H1 (cell line): ENCODE measurements around the gene TMPRSS11B.

Experiments
- BCL11A ChIP-seq, 2 experiments: IDR thresholded peaks; one replicate each; pipeline ENCODE4 v1.6.1; 2011; ENCODE audit warnings: low read depth in 2 of 2, low read length in 2 of 2, mild to moderate bottlenecking in 2 of 2
- POLR2A ChIP-seq, 2 experiments: IDR thresholded peaks; 1 replicate in 1 of 2; 2 replicates in 1 of 2; pipeline ENCODE4 v1.6.1; 2011; ENCODE audit warnings: low read depth in 2 of 2, low read length in 2 of 2, mild to moderate bottlenecking in 2 of 2; ENCODE audit errors: control extremely low read depth in 1 of 2
- YY1 ChIP-seq: IDR thresholded peaks from 2 replicates; pipeline ENCODE4 v1.6.1; 2011; ENCODE audit warnings: low read depth, mild to moderate bottlenecking, low read length

DNA sequence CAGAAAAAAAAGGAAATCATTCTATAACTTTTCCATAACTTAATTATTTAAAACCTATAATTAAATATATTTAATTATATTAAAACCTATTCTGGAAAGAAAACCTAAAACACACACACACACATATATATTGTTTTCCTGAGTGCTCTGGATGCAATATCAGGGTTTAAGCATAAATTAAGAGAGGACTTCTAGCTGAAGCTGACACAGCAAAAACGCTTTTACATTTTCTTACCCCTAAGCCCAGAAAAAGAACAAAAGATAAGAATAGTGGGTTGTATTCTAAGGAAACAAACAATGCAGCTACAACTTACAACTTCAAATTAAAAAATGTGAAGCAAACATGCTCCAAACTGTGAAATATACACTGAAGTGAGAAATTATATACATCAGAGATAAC, 52.3 kb downstream of the TMPRSS11B start:
- TF ChIP-seq BCL11A (IDR thresholded peaks at IDR 0.05; ENCODE audit: low read depth in 2 of 2, low read length in 2 of 2) = no peak
- no peak for TF ChIP-seq YY1
- TF ChIP-seq POLR2A (IDR thresholded peaks at IDR 0.05; ENCODE audit: control extremely low read depth in 1 of 2, low read depth in 2 of 2, low read length in 2 of 2) = no peak
